GM23248 (cell line): Measurements from ENCODE around the gene STMP1.

Source experiments
- EZH2 ChIP-seq: fragments of 200-600 bp; sonication (generic); IDR thresholded peaks from 2 replicates; pipeline ENCODE4 v1.6.1; 2018; ENCODE audit warnings: antibody characterized with exemption, mild to moderate bottlenecking; ENCODE audit not compliant: insufficient read depth, poor library complexity, severe bottlenecking
- EZH2phosphoT487 ChIP-seq: fragments of 200-600 bp; sonication (generic); IDR thresholded peaks from 2 replicates; pipeline ENCODE4 v1.6.1; 2018; ENCODE audit warnings: antibody characterized with exemption, moderate library complexity, mild to moderate bottlenecking, low read depth; ENCODE audit not compliant: insufficient read depth

- no peak for TF ChIP-seq EZH2phosphoT487
- no peak for TF ChIP-seq EZH2
Observed at GRCh38 chr7:135715055-135715522, 52.8 kb downstream of the STMP1 start.
